Astrocyte (in vitro differentiated cells and primary cell): ENCODE results near the gene FOXP2. TPM values are rescaled to one million over a fixed set of nuclear protein-coding genes. Genes with fewer than 3 reads are reported as not detected.
A peak's percentile ranks its signal among the peaks of the same experiment; 100 is the strongest.

Experiments used
- DNase-seq: peaks from one replicate; pipeline ENCODE4 v3.0.0-alpha.2; 2010; ENCODE audit warnings: low read depth
- FAIRE-seq: peaks from 2 replicates; lab custom pipeline; 2011; peaks lifted over from hg19 to GRCh38; lab: Jason Lieb, UNC
- H2AFZ ChIP-seq: 2 replicates; pipeline ENCODE4 v1.6.0; 2012; ENCODE audit warnings: low read depth, low read length, inconsistent platforms
- H3K27ac ChIP-seq: 2 replicates; pipeline ENCODE4 v1.5.1; 2011; ENCODE audit warnings: low read depth, low read length, inconsistent platforms
- H3K27me3 ChIP-seq: 2 replicates; pipeline ENCODE4 v1.6.0; 2011; ENCODE audit warnings: low read length, inconsistent platforms; ENCODE audit not compliant: insufficient read depth
- H3K36me3 ChIP-seq: 2 replicates; pipeline ENCODE4 v1.5.1; 2011; ENCODE audit warnings: low read length, inconsistent platforms; ENCODE audit not compliant: insufficient read depth
- H3K4me1 ChIP-seq: 2 replicates; pipeline ENCODE4 v1.5.1; 2011; ENCODE audit warnings: low read length, inconsistent platforms; ENCODE audit not compliant: insufficient read depth
- H3K4me2 ChIP-seq: 2 replicates; pipeline ENCODE4 v1.6.0; 2012; ENCODE audit warnings: low read length, inconsistent platforms
- H3K4me3 ChIP-seq: 2 replicates; pipeline ENCODE4 v1.5.1; 2011; ENCODE audit warnings: low read depth, mild to moderate bottlenecking, low read length, inconsistent platforms; ENCODE audit not compliant: insufficient read depth
- H3K79me2 ChIP-seq: 2 replicates; pipeline ENCODE4 v1.6.0; 2012; ENCODE audit warnings: mild to moderate bottlenecking, low read length, inconsistent platforms; ENCODE audit not compliant: insufficient read depth
- H3K9ac ChIP-seq: 2 replicates; pipeline ENCODE4 v1.6.0; 2012; ENCODE audit warnings: mild to moderate bottlenecking, low read length, inconsistent platforms
- H3K9me3 ChIP-seq: 2 replicates; pipeline ENCODE4 v1.5.1; 2012; ENCODE audit warnings: low read depth, mild to moderate bottlenecking, low read length, inconsistent platforms; ENCODE audit not compliant: insufficient read depth
- H4K20me1 ChIP-seq: 2 replicates; pipeline ENCODE4 v1.6.0; 2012; ENCODE audit warnings: low read length, inconsistent platforms; ENCODE audit not compliant: insufficient read depth
- H3K27ac Mint-ChIP-seq: one replicate; pipeline ENCODE4 v1.8.0; 2021; ENCODE audit warnings: mild to moderate bottlenecking, mixed read lengths; ENCODE audit not compliant: unreplicated experiment
- H3K27me3 Mint-ChIP-seq: one replicate; pipeline ENCODE4 v1.8.0; 2021; ENCODE audit warnings: low read depth, mixed read lengths; ENCODE audit not compliant: unreplicated experiment
- H3K36me3 Mint-ChIP-seq: one replicate; pipeline ENCODE4 v1.8.0; 2021; ENCODE audit warnings: low read depth, mixed read lengths; ENCODE audit not compliant: unreplicated experiment
- H3K4me1 Mint-ChIP-seq: one replicate; pipeline ENCODE4 v1.8.0; 2021; ENCODE audit warnings: low read depth, mixed read lengths; ENCODE audit not compliant: unreplicated experiment
- H3K4me3 Mint-ChIP-seq: one replicate; pipeline ENCODE4 v1.8.0; 2021; ENCODE audit warnings: mild to moderate bottlenecking, moderate library complexity, mixed read lengths; ENCODE audit not compliant: unreplicated experiment
- H3K9me3 Mint-ChIP-seq: one replicate; pipeline ENCODE4 v1.8.0; 2021; ENCODE audit warnings: mild to moderate bottlenecking, mixed read lengths; ENCODE audit not compliant: unreplicated experiment
- EZH2 ChIP-seq: IDR thresholded peaks from 2 replicates; pipeline ENCODE4 v1.6.1; 2012; ENCODE audit warnings: mild to moderate bottlenecking, low read length, inconsistent platforms; ENCODE audit not compliant: insufficient read depth
- total RNA-seq: library from RNA; stranded (reverse); gene quantifications from 2 replicates; pipeline ENCODE4 v1.2.1, GENCODE V29; 2021
- TF ChIP-seq, protein P1 (sequence below): IDR thresholded peaks from 2 replicates; pipeline ENCODE4 v1.5.1; 2011; ENCODE audit warnings: low read depth, mild to moderate bottlenecking, inconsistent platforms, low read length, moderate library complexity; ENCODE audit not compliant: insufficient read depth

Gene FOXP2
- total RNA-seq, 1 donor from 2014 or later: 3.4 TPM

DNA sequence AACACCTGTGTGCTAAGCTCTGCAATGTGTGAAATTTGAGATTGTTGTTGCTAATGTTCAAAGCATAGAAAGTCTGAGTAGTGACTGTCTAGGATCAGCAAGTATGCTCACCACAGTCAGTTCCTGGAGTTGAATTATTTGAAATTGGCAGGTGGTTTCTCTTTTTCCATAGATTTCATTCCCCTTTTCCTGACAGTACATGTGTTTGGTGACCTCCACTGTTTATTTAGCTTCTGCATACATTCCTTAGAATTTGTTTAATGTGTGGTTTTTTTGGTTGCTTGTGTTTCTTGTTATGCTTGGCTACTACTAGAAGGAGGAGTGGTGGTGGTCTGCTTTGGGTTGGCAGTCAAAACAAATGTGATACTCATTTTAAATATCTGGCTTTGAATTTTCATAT lies 52.3 kb downstream of the FOXP2 start:
- Histone ChIP-seq H3K36me3 (no peaks in the 10 kb centered on the region), H3K9ac (no peak overlapping the region), H4K20me1 (no peaks in the 10 kb centered on the region), H3K4me3 (no peak overlapping the region), H3K4me1 (no peaks in the 10 kb centered on the region), H3K9me3 (no peaks in the 10 kb centered on the region), H3K27ac (no peak overlapping the region), H3K4me2 (no peak overlapping the region), H3K27me3 (no peaks in the 10 kb centered on the region), H2AFZ (no peak overlapping the region), H3K79me2 (no peaks in the 10 kb centered on the region)
- peak; percentile 62 for DNase-seq
- no peak for FAIRE-seq
- no peaks in the 10 kb centered on the region for H3K9me3 Mint-ChIP-seq
- H3K27ac Mint-ChIP-seq: no peak overlapping the region
- TF ChIP-seq, protein P1, sequence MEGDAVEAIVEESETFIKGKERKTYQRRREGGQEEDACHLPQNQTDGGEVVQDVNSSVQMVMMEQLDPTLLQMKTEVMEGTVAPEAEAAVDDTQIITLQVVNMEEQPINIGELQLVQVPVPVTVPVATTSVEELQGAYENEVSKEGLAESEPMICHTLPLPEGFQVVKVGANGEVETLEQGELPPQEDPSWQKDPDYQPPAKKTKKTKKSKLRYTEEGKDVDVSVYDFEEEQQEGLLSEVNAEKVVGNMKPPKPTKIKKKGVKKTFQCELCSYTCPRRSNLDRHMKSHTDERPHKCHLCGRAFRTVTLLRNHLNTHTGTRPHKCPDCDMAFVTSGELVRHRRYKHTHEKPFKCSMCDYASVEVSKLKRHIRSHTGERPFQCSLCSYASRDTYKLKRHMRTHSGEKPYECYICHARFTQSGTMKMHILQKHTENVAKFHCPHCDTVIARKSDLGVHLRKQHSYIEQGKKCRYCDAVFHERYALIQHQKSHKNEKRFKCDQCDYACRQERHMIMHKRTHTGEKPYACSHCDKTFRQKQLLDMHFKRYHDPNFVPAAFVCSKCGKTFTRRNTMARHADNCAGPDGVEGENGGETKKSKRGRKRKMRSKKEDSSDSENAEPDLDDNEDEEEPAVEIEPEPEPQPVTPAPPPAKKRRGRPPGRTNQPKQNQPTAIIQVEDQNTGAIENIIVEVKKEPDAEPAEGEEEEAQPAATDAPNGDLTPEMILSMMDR: no peak
- TF ChIP-seq EZH2: no peak
- H3K4me3 Mint-ChIP-seq: no peak overlapping the region
- H3K27me3 Mint-ChIP-seq: no peaks in the 10 kb centered on the region
- no peaks in the 10 kb centered on the region for H3K4me1 Mint-ChIP-seq
- H3K36me3 Mint-ChIP-seq: no peaks in the 10 kb centered on the region

DNA sequence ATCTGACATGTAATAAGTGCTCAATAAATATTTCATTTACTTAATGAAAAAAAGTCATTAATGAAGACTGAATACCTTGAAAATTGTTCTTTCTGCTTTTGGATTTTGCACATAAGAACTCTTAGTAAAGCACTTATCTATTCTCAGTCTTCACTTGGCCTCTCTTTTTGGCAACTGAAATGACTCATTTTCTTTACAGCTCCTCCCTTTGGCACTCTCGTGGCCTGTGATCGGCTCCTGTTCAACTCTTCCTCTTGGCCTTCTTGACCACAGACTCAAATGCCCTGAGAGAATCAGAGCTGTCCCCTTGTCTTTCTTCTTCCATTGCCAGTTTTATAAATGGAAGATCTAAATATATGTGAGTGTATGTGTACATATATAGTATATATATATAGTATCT lies 54.2 kb downstream of the FOXP2 start:
- H2AFZ ChIP-seq: no peak overlapping the region
- no peaks in the 10 kb centered on the region for H3K36me3 Mint-ChIP-seq
- FAIRE-seq (no peak), DNase-seq (no peak)
- no peaks in the 10 kb centered on the region for H3K79me2 ChIP-seq
- H3K27ac ChIP-seq: no peak overlapping the region
- H3K27me3 ChIP-seq: no peaks in the 10 kb centered on the region
- TF ChIP-seq EZH2: no peak
- no peak overlapping the region for H3K4me3 ChIP-seq
- no peak overlapping the region for H3K9ac ChIP-seq
- H3K9me3 Mint-ChIP-seq: no peaks in the 10 kb centered on the region
- no peak overlapping the region for H3K4me2 ChIP-seq
- H3K4me3 Mint-ChIP-seq: no peak overlapping the region
- H3K4me1 Mint-ChIP-seq: no peaks in the 10 kb centered on the region
- H3K9me3 ChIP-seq: no peaks in the 10 kb centered on the region
- no peak overlapping the region for H3K27ac Mint-ChIP-seq
- H4K20me1 ChIP-seq: no peaks in the 10 kb centered on the region
- H3K36me3 ChIP-seq: no peaks in the 10 kb centered on the region
- no peaks in the 10 kb centered on the region for H3K4me1 ChIP-seq
- no peaks in the 10 kb centered on the region for H3K27me3 Mint-ChIP-seq

DNA sequence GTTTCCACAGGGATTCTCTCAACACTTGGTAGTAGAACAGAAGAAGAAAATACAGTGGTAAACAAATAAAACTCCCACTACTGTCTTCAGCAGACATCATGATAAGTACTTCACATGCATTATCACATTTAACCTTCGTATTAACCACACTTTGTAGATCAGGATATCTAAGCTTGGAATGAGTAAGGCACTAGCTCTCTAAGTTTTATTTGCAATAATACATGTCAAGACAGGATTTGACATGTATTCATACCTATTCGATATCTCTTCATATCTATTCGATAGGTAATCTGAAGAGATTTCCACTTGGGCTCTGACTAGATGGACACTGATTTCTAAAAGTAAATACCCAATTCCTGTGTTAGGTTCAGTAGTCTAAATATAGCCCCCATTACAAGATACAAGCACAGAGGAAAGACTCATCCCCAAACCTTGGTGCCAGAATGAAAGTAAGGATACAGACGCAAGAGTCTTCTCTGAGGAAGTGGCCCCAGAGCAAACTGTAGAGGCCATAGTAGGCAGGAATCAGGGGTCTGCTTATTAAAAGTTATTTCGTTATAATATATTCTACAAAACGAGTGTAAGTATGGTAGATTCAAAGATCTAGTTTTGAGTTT lies 58.4 kb downstream of the FOXP2 start:
- no peak for DNase-seq
- no peak overlapping the region for H3K4me3 Mint-ChIP-seq
- Histone ChIP-seq H3K79me2 (no peaks in the 10 kb centered on the region), H2AFZ (no peak overlapping the region), H3K27me3 (no peaks in the 10 kb centered on the region), H3K4me2 (no peak overlapping the region), H3K4me1 (no peaks in the 10 kb centered on the region), H3K36me3 (no peaks in the 10 kb centered on the region), H4K20me1 (no peaks in the 10 kb centered on the region), H3K27ac (no peak overlapping the region), H3K9ac (no peak overlapping the region), H3K9me3 (no peaks in the 10 kb centered on the region), H3K4me3 (no peak overlapping the region)
- H3K27me3 Mint-ChIP-seq: no peaks in the 10 kb centered on the region
- no peak for TF ChIP-seq EZH2
- TF ChIP-seq, protein P1: no peak
- H3K4me1 Mint-ChIP-seq: no peaks in the 10 kb centered on the region
- no peak for FAIRE-seq
- H3K27ac Mint-ChIP-seq: no peak overlapping the region
- no peaks in the 10 kb centered on the region for H3K9me3 Mint-ChIP-seq
- no peaks in the 10 kb centered on the region for H3K36me3 Mint-ChIP-seq
